IPS-15b (cell line): ENCODE data around the gene NBPF3.
"Not testable (repeated sequence)": the region's sequence is repeated elsewhere in the genome, so short reads cannot be mapped to it uniquely, and the experiment has no call there.

Experiments
- H3K27me3 ChIP-seq: one replicate; pipeline ENCODE4 v1.6.1; 2013; ENCODE audit warnings: low read length; ENCODE audit not compliant: control insufficient read depth, insufficient read depth
- H3K36me3 ChIP-seq: one replicate; pipeline ENCODE4 v1.6.1; 2013; ENCODE audit warnings: low read length; ENCODE audit not compliant: control insufficient read depth, insufficient read depth
- H3K4me1 ChIP-seq: one replicate; pipeline ENCODE4 v1.6.1; 2013; ENCODE audit warnings: mild to moderate bottlenecking, low read length; ENCODE audit not compliant: control insufficient read depth, insufficient read depth
- H3K4me3 ChIP-seq: one replicate; pipeline ENCODE4 v1.5.1; 2013; ENCODE audit warnings: low read depth, low read length
- H3K9ac ChIP-seq: one replicate; pipeline ENCODE4 v1.6.1; 2013; ENCODE audit warnings: low read depth, mild to moderate bottlenecking, low read length
- H3K9me3 ChIP-seq: one replicate; pipeline ENCODE4 v1.6.1; 2013; ENCODE audit warnings: mild to moderate bottlenecking, low read length; ENCODE audit not compliant: control insufficient read depth, insufficient read depth

NBPF3 gene

GRCh38 chr1:21478356-21478755 lies 38.4 kb downstream of the NBPF3 start:
- Histone ChIP-seq H3K36me3 (peaks cover 2% of the 10 kb centered on the region), H3K4me1 (no peaks in the 10 kb centered on the region), H3K27me3 (no peaks in the 10 kb centered on the region), H3K4me3 (no peak overlapping the region), H3K9me3 (no peaks in the 10 kb centered on the region), H3K9ac (no peak overlapping the region)

GRCh38 chr1:21483881-21484280 lies 43.9 kb downstream of the NBPF3 start:
- not testable (repeated sequence) for H3K9me3 ChIP-seq, H3K9ac ChIP-seq

GRCh38 chr1:21489146-21489545 lies 49.2 kb downstream of the NBPF3 start:
- Histone ChIP-seq H3K27me3 (no peaks in the 10 kb centered on the region), H3K9me3 (peaks cover 5% of the 10 kb centered on the region), H3K9ac (no peak overlapping the region), H3K36me3 (no peaks in the 10 kb centered on the region), H3K4me3 (no peak overlapping the region), H3K4me1 (peaks cover 2% of the 10 kb centered on the region)

More at GRCh38 chr1:21483881-21484280, 43.9 kb downstream of the NBPF3 start:
- H3K4me1 ChIP-seq, H3K36me3 ChIP-seq, H3K4me3 ChIP-seq, H3K27me3 ChIP-seq: not testable (repeated sequence)

DNA sequence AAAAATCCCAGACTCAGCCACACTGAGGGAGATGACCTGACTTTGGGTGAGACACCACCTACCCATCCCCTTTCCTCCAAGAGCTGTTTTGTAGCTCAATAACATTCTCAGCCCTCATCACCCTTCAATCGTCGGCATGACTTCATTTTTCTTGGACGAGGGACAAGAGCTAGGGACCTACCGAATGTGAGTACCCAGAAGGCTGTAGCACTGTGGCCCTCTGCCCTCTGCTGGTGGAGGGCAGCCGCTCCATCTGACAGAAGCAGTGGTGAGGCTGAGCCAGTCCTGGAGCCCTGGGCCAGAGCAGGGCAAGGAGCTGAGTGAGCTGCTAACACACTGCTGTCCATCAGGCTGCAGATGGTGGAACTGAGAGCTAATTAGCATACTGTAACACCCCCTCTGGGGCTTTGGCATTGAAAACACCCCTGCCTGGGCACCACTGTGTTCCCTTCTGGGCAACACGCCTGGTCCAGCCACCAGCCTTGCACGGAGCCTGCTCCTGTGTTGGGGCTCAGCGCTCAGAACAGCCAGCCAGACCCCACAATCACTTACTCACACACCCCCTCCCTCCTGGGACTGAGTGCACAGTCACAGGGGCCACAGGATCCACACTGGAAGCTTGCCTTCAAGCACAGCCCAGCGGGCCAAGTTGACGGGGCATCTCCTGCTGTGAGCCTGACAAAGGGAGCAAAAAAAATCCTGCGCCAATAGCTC lies 51.0 kb downstream of the NBPF3 start:
- Histone ChIP-seq H3K4me3 (no peak overlapping the region), H3K9me3 (peaks cover 5% of the 10 kb centered on the region), H3K36me3 (no peaks in the 10 kb centered on the region), H3K27me3 (no peaks in the 10 kb centered on the region), H3K9ac (no peak overlapping the region), H3K4me1 (peaks cover 2% of the 10 kb centered on the region)

DNA sequence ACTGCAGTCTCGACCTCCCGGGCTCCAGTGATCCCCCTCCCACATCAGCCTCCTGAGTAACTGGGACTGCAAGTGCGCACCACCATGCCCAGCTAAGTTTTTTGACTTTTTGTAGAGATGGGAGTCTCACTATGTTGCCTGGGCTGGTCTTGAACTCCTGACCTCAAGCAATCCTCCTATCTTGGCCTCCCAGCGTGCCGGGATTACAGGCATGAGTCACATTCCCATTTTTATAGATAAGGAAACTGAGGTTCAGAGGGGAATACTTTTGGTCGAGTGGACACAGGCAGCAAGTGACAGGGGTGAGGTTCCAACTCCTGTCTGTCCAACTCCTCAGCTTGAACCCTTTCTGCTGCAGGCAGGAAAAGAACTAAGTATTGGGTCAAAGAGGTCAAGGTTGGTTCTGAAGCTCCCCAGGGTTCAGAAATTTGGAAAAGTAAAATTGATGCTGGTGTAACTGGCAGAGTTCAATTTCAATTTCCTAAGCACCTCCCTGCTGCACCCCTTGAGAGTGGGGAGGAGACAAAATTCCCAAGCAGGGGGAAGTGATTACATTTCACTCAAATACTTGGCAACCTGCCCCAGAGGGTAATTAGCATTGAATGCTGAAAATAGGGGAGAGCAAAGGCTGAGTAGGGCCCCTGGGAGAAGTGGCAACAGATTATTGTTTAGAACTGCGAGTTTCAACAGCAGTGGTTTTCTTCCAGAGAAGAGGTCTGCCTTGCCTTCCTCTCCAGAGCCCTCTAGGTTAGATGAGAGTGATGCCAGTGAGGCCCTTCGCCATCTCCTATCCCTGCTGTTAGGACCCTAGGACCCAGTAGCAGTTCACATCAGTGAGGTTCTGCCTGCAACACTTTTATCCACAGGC lies 51.8 kb downstream of the NBPF3 start:
- Histone ChIP-seq H3K4me3 (no peak overlapping the region), H3K36me3 (no peaks in the 10 kb centered on the region), H3K9ac (no peak overlapping the region), H3K4me1 (peaks cover 2% of the 10 kb centered on the region), H3K27me3 (no peaks in the 10 kb centered on the region), H3K9me3 (peaks cover 5% of the 10 kb centered on the region)

DNA sequence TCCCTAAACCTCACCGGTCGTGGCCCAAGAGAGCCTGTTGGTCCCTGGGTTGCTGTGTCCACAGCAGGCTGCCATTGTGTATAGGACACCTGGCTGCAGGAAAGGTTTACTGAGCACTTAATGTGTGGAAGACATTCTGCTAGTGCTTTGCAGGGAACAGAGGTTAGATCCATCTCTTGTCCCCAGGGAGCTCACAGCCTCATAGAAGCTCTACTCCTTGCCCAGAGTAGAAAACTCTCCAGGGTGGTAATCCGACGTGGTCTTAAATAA lies 52.4 kb downstream of the NBPF3 start:
- Histone ChIP-seq H3K27me3 (no peaks in the 10 kb centered on the region), H3K4me3 (no peak overlapping the region), H3K36me3 (no peaks in the 10 kb centered on the region), H3K9ac (no peak overlapping the region), H3K4me1 (peaks cover 2% of the 10 kb centered on the region), H3K9me3 (peaks cover 5% of the 10 kb centered on the region)

DNA sequence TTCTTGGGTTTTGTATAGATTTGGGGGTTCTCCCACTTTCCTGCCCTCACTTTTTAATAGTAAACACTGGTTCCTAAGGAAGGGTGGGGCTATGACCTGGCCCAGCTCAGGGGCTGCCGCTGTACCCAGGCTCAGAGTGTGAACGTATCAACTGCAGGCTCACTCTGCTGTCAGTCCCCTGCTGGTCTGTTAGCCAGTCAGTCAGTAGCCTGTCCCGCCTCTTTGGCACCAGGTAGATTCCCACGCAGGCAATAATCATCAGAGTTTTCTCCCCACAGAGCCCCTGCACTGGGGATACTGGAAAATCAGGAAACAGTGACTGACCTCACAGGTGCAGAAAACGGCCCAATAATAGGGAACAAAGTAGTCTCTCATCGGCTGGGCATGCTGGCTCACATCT lies 54.3 kb downstream of the NBPF3 start:
- H3K9ac ChIP-seq: no peak overlapping the region

DNA sequence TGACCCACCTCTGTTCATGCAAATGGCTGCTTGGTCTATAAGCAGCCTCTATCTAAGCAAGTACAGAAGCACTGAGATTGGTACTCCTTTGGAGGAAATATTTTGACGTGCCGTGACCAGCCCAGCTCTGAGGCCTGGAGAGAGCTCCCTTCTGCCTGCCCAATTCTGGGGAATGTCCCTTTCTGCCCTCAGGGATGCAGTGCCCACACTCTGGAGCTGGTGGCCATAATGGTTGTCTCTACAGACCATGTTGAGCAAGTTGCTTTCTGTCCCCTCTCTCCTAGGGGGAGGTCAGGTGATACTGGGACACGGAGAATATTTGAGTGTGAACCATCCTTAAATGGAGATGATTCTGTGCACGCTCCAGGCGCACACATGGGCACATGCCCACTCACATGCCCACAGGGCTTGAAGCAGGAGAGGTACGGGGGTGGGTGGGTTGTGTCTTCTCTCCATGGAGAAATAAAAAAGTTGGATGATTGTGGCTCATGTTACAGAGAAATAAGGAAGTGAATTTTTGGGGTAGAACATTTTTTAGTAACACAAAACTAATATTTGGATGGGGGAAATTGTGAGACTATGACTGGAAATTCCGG lies 55.4 kb downstream of the NBPF3 start:
- no peak overlapping the region for H3K9ac ChIP-seq
- peaks cover 5% of the 10 kb centered on the region for H3K9me3 ChIP-seq
- H3K4me3 ChIP-seq: no peak overlapping the region
- no peaks in the 10 kb centered on the region for H3K27me3 ChIP-seq
- H3K4me1 ChIP-seq: peaks cover 7% of the 10 kb centered on the region
- no peaks in the 10 kb centered on the region for H3K36me3 ChIP-seq

More for the DNA sequence above, 54.3 kb downstream of the NBPF3 start:
- Histone ChIP-seq H3K4me1 (peaks cover 7% of the 10 kb centered on the region), H3K36me3 (no peaks in the 10 kb centered on the region), H3K27me3 (no peaks in the 10 kb centered on the region), H3K9me3 (peaks cover 5% of the 10 kb centered on the region), H3K4me3 (no peak overlapping the region)

DNA sequence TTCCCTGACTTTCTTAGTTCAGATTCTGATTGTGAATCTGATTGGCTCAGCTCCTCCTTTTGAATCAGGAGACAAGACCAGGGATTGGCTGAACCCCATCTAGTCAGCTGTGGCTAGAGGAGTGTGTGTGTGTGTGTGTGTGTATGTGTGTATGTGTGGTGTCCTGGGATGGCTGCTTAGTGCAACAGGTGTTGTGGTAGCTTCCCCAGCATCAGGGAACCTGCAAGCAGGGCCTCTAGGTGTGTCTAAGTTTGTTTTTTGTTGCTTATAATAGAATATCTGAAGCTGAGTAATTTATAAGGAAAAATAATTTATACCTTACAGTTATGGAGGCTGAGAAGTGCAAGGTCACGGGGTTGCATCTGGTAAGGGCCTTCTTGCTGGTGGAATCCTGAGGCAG lies 56.1 kb downstream of the NBPF3 start:
- no peak overlapping the region for H3K9ac ChIP-seq
- no peak overlapping the region for H3K4me3 ChIP-seq
- peaks cover 7% of the 10 kb centered on the region for H3K4me1 ChIP-seq
- H3K27me3 ChIP-seq: no peaks in the 10 kb centered on the region
- H3K36me3 ChIP-seq: no peaks in the 10 kb centered on the region
- no peaks in the 10 kb centered on the region for H3K9me3 ChIP-seq

GRCh38 chr1:21496886-21497285 lies 56.9 kb downstream of the NBPF3 start:
- Histone ChIP-seq H3K9me3 (no peaks in the 10 kb centered on the region), H3K9ac (no peak overlapping the region), H3K4me1 (peaks cover 7% of the 10 kb centered on the region), H3K27me3 (no peaks in the 10 kb centered on the region), H3K36me3 (no peaks in the 10 kb centered on the region), H3K4me3 (no peak overlapping the region)

GRCh38 chr1:21497466-21498061 lies 57.6 kb downstream of the NBPF3 start:
- Histone ChIP-seq H3K4me1 (peaks cover 4% of the 10 kb centered on the region), H3K4me3 (no peak overlapping the region), H3K36me3 (no peaks in the 10 kb centered on the region), H3K9me3 (no peaks in the 10 kb centered on the region), H3K27me3 (no peaks in the 10 kb centered on the region), H3K9ac (no peak overlapping the region)
